ENCODE measurements around the gene RAB3GAP2. TPM values are rescaled to one million over a fixed set of nuclear protein-coding genes. Genes with fewer than 3 reads are reported as not detected.
"Not testable (repeated sequence)": the region's sequence is repeated elsewhere in the genome, so short reads cannot be mapped to it uniquely, and the experiment has no call there.

Gene RAB3GAP2
- total RNA-seq, 4 donors from 2014 or later: 37.0 to 53.1 (median 42.9) TPM

DNA sequence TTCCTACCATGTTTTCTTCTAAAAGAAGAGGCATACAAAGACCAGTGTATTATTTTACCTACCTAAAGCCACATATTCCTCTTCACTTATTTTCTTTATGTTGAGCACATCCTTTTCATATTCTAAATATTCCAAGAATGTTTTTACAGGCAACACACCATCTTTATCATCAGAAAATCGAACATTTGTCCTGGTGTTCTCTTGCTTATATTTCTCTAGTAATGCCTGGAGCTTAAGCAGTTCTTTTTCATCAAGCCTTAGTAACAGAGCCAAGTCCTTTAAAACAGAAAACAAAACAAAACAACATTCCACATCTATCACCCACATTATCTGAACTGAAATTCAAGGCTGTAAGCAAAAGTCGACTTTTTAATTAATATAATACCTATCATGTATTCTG is 89.6 kb downstream of the RAB3GAP2 start:
- DNase-seq: no peak
- H3K4me1 ChIP-seq: no peaks in the 10 kb centered on the region
- no peaks in the 10 kb centered on the region for H3K27me3 ChIP-seq
- 78 to 87% methylated on average over 2 of the region's 2 CpGs for WGBS, 2 donors
- peaks cover 0 to 14% of the 10 kb centered on the region in 2 donors for H3K36me3 ChIP-seq
- intact Hi-C loops (cut with DNase I): no loop called here
- no peaks in the 10 kb centered on the region for H3K9me3 ChIP-seq
- no peak overlapping the region for H3K27ac ChIP-seq
- no peak overlapping the region for H3K4me3 ChIP-seq (replicated peaks in 1 of 3)
- TF ChIP-seq, protein P1, sequence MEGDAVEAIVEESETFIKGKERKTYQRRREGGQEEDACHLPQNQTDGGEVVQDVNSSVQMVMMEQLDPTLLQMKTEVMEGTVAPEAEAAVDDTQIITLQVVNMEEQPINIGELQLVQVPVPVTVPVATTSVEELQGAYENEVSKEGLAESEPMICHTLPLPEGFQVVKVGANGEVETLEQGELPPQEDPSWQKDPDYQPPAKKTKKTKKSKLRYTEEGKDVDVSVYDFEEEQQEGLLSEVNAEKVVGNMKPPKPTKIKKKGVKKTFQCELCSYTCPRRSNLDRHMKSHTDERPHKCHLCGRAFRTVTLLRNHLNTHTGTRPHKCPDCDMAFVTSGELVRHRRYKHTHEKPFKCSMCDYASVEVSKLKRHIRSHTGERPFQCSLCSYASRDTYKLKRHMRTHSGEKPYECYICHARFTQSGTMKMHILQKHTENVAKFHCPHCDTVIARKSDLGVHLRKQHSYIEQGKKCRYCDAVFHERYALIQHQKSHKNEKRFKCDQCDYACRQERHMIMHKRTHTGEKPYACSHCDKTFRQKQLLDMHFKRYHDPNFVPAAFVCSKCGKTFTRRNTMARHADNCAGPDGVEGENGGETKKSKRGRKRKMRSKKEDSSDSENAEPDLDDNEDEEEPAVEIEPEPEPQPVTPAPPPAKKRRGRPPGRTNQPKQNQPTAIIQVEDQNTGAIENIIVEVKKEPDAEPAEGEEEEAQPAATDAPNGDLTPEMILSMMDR (IDR thresholded peaks at IDR 0.05): no peak
- TF ChIP-seq POLR2A (IDR thresholded peaks at IDR 0.05): no peak

DNA sequence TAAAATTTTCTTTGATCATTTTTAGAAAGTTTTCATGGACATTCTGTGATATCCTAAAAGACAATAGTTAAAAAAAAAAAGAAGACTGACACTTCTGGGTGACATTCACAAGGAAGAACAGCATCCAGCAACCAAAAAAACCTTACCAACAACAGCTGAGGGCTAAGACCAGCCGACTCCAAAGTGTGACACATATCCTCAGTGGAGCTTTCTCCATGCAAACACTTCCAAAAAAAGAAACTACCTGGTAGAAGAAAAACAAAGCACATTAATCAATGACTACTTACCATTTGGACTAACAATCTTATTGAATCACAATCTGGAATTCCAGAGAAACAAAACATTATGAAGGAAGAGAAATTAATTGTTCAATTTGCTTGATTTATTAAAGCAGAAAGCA is 90.1 kb downstream of the RAB3GAP2 start:
- no peak overlapping the region for H3K27ac ChIP-seq
- H3K36me3 ChIP-seq: peaks cover 0 to 10% of the 10 kb centered on the region in 2 donors
- H3K9me3 ChIP-seq: no peaks in the 10 kb centered on the region
- no peak for TF ChIP-seq POLR2A (IDR thresholded peaks at IDR 0.05)
- TF ChIP-seq, protein P1 (IDR thresholded peaks at IDR 0.05): no peak
- WGBS, 2 donors: 67 to 83% methylated on average over 1 of the region's 1 CpG
- no peaks in the 10 kb centered on the region for H3K27me3 ChIP-seq
- no peak for DNase-seq
- intact Hi-C loops (cut with DNase I): no loop called here
- no peaks in the 10 kb centered on the region for H3K4me1 ChIP-seq
- H3K4me3 ChIP-seq (replicated peaks in 1 of 3): no peak overlapping the region

DNA sequence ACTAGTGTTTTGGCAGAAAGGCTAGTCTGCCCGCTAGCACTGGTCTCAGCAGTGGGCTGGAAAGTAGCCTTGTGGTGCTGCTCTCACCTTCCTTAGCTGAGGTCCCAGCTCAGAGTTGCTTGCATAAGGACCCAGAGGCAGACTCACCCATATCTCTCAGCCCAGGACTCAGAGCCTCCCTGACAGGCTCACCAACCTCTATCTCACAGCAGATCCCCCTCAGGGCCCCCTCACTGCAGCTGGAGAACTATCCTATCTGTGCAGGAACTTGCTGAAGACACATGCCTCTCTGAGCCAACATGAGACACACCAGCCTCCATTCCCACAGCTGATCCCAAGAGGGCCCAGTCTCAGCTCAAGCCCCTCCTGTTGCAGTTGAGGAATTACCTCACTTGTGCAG is 95.7 kb downstream of the RAB3GAP2 start:
- DNase-seq: no peak
- Histone ChIP-seq H3K27ac (no peak overlapping the region), H3K4me3 (replicated peaks in 1 of 3) (no peak overlapping the region), H3K36me3 (peaks cover under 1 to 11% of the 10 kb centered on the region in 2 donors), H3K4me1 (no peaks in the 10 kb centered on the region), H3K9me3 (no peaks in the 10 kb centered on the region), H3K27me3 (no peaks in the 10 kb centered on the region)
- 92 to 100% methylated on average over 1 of the region's 1 CpG for WGBS, 2 donors
- intact Hi-C loops (cut with DNase I): no loop called here
- TF ChIP-seq POLR2A (IDR thresholded peaks at IDR 0.05): no peak

DNA sequence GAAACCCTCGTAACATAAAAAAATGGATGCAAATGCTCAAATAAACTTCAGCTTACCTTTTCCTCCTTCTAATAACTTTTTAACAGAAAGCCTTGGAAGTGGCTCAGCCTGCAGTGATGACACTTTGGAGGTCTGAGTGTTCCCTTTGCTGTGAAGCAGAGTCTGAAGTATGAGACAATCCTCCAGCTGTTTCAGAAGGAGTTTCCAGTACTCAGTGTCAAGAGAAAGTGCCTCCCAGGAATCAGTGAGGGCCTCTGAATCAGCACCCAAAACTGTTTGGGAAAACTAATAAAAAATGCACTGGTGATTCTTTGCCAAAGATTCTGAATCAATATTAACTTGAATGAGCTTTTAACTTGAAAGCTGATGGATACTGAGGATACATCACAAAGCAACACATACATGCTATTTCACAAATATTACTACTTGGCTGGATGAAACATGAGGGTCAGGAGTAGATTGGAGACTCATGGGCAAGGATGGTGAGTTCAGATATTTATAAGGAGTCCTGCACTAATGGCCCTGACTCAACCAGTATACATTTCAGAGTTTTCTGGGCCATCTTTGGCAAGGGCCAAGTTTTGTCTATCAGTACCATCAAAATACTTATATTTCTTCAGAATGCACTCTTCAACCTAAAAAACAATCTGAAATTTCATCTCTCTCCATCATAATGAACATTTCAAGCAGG is 101.3 kb downstream of the RAB3GAP2 start:
- intact Hi-C loops (cut with DNase I): no loop called here
- H3K4me1 ChIP-seq: no peaks in the 10 kb centered on the region
- H3K27me3 ChIP-seq: no peaks in the 10 kb centered on the region
- H3K27ac ChIP-seq: no peak overlapping the region
- H3K9me3 ChIP-seq: no peaks in the 10 kb centered on the region
- peaks cover 36 to 40% of the 10 kb centered on the region in 2 donors for H3K36me3 ChIP-seq
- no peak for TF ChIP-seq POLR2A (IDR thresholded peaks at IDR 0.05)
- TF ChIP-seq, protein P1 (IDR thresholded peaks at IDR 0.05): no peak
- no peak for DNase-seq
- 94 to 95% methylated on average over 1 of the region's 1 CpG for WGBS, 2 donors
- H3K4me3 ChIP-seq (replicated peaks in 1 of 3): no peak overlapping the region

DNA sequence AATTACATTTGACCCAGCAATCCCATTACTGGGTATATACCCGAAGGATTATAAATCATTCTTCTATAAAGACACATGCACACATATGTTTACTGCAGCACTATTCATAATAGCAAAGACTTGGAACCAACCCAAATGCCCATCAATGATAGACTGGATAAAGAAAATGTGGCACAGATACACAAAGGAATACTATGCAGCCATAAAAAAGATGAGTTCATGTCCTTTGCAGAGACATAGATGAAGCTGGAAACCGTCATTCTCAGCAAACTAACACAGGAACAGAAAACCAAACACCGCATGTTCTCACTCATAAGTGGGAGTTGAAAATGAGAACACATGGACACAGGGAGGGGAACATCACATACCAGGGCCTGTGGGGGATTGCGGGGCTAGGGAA is 102.4 kb downstream of the RAB3GAP2 start:
- DNase-seq; intact Hi-C loops (cut with DNase I); H3K27ac ChIP-seq; H3K27me3 ChIP-seq; H3K4me1 ChIP-seq; H3K4me3 ChIP-seq (replicated peaks in 1 of 3); H3K9me3 ChIP-seq: not testable (repeated sequence)
- WGBS, 2 donors: 97 to 99% methylated on average over 4 of the region's 4 CpGs
- peaks cover 37 to 44% of the 10 kb centered on the region in 2 donors for H3K36me3 ChIP-seq

DNA sequence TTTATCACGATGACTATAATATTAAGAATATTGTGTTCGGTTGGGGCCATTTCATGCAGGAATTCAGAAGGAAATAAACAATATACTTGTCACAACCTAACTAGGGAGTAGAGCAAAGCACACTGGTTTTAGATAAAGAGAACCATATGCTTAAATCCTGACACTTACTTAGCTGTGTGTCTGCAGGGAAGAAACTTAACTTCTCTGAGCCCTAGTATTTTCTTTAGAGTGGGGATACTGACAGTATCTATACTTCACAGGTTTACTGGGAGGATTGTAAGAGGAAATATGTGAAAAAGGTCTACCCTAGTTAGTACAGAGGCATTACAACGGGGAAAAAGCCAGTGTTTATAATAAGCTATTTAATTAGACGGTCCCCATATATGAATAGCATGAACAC is 105.4 kb downstream of the RAB3GAP2 start:
- Histone ChIP-seq H3K36me3 (peaks cover 37 to 43% of the 10 kb centered on the region in 2 donors), H3K9me3 (no peaks in the 10 kb centered on the region)
- intact Hi-C loops (cut with DNase I): no loop called here

More for the DNA sequence above, 105.4 kb downstream of the RAB3GAP2 start:
- WGBS, 2 donors: 96 to 97% methylated on average over 4 of the region's 4 CpGs
- Histone ChIP-seq H3K4me3 (replicated peaks in 1 of 3) (no peak overlapping the region), H3K27ac (no peak overlapping the region), H3K27me3 (no peaks in the 10 kb centered on the region), H3K4me1 (no peaks in the 10 kb centered on the region)
- DNase-seq: no peak
- TF ChIP-seq, protein P1 (IDR thresholded peaks at IDR 0.05): no peak
- TF ChIP-seq POLR2A (IDR thresholded peaks at IDR 0.05): no peak

Measured in thyroid gland (tissue), 4 donors.